Stimulated activated CD8-positive, alpha-beta memory T cell treated with anti-CD3 and anti-CD28 coated beads, Interleukin-12 subunit alpha, Interleukin-12 subunit beta, amount 100 ng/mL, for 24 hours (primary cell): ENCODE data around the gene HDAC4.
A peak's percentile ranks its signal among the peaks of the same experiment; 100 is the strongest.
"Not testable (repeated sequence)": the region's sequence is repeated elsewhere in the genome, so short reads cannot be mapped to it uniquely, and the experiment has no call there.

Experiments used
- DNase-seq: peaks from one replicate; pipeline ENCODE4 v3.0.0-alpha.2; 2020; ENCODE audit errors: extremely low read depth

The HDAC4 gene

DNA sequence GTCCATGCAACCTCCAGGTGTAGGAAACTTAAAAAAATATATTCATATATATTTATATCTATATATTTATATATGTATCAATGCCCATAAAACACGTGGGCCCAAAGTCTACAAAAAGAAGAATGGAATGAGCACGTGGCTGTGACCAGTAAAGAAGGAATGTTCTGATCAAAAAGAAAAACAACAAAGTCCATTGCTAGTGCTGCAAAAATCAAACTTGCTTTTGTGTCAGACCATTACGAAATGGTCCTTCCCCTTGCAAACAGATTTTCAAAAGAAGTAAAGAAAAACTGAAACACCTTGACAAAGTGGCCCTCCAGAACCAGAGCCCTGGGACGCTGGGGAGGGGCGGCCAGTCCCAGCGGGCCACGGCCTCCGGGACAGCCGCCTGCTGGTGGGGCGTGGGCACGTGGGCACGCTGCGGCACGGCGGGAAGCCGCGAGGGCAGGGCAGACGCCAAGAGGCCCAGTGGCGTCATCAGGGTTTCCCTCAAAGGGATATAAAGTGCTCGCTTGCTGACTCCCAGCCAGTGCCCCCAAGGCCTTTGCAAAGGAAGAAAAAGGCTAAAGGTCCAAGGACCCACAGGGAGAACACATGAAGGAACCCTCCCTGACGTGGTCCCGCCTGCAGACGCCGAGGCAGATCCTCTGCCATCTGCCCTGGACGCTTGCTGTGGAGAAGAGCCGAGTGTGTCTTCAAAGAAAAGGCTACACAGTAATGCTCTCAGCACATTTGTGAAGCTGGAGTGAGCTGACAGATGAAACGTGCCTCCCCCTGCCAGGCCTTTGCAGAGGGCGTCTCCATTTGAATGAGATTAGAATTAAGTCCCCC is 351.2 kb downstream of the HDAC4 start:
- no peak for DNase-seq

DNA sequence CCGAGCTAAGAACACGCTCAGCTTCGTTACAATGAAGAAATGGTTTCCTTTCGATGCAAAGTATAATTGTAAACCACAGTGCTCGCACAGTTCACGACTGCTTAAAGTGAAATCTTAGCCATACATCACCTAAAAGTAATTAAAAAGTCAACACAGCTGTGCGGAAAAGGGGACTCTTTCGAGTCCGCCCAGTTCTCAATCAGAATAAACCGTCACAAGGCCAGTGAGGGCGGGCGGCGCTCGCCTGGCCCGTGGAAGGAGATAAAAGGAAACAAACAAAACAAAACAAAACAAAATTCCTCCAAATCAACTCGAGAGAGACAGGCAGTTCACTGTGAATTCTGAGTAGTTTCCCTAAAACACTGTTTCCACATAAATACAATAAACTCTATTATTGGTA is 352.1 kb downstream of the HDAC4 start:
- no peak for DNase-seq

DNA sequence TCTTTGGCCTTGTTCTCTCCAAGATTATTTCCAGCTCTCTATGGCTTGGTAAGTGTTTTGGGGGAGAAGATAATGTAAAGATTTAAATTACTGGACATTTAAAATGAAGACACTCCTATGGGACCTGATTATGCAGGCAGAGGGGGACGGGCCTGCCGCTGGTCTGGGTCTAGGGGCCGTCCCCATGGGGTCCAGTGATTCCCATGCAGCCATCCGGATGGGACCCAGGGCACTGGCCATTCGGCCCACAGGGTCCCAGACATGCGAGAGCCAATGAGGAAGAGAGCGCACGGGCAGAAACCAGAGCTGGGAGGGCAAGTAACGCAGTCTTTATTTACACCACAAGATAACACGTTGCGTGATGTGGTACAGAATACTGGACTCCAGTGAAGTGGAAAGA is 353.0 kb downstream of the HDAC4 start:
- no peak for DNase-seq

DNA sequence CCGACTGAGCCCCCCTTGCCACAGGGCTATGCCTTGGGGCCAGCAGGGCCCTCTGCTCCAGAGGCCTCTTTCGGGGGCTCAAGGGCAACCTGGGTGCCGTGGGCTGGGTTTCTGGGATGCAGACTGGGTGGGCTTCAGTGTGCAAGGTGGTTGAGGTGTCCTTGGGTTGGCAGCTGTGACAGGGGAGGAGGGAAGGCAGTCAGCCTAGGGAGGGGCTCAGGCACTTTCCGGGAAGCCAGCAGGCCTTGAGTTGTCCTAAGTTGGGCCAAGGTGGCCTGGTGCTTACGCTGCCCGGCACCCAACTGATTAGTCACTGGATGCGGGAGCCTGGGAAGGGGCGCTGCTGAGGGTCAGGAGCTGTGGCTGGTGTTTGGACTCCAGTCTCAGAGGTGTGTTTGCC is 353.4 kb downstream of the HDAC4 start:
- DNase-seq = no peak

DNA sequence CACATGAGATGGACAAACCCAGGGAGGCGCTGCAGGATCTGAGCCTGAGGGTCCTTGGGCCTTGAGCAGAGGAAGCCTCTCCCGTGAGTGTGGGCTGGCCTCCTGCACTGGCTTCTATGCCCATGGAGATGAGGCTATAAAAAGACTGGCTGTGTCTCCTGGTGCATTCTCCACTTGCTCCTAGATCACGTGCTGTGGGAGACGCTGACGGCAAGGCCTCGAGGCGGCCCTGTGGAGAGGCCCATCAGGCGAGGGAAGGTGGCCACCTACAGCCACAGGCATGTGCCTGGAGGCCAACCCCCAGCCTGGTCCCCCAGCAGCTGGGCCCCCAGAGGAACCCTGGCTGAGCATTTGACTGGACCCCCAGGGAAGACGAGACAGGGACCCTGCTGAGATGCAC is 354.0 kb downstream of the HDAC4 start:
- no peak for DNase-seq

DNA sequence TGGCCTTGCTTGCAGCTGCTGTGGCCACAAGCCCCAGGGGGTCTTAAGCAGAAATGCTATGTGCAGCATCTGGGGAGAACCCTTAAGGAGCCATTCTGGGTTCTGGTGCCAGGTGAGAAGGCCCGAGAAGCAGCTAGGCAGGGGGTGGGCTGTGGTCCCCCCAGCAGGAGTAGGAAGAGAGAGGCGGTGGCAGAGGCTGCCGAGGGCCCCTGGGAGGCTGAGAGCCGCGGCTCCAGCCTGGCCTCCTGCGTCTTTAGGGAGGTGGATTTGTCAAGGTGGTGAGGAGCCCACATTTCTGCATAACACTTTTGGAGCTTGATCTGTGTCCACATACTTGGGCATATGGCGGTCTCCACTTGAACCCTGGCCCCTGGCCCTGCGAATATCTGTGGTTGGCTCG is 356.5 kb downstream of the HDAC4 start:
- no peak for DNase-seq

DNA sequence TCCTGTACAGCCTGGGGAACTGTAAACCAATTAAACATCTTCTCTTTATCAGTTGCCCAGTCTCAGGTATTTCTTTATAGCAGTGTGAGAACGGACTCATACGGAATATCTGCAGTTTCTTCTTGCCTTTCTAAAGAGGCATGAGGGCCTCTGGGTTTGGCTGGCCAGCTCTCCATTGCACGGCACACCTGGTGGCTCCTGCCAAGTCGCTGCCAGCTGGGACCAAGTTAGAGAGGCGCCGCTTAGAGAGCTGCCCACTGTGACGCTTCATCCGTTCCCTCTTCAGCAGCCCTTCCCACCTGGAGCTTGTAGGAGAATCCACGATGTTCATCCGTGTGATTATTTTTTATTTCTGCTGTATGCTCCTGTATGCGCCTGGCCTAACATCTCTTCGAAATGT is 357.5 kb downstream of the HDAC4 start:
- no peak for DNase-seq

DNA sequence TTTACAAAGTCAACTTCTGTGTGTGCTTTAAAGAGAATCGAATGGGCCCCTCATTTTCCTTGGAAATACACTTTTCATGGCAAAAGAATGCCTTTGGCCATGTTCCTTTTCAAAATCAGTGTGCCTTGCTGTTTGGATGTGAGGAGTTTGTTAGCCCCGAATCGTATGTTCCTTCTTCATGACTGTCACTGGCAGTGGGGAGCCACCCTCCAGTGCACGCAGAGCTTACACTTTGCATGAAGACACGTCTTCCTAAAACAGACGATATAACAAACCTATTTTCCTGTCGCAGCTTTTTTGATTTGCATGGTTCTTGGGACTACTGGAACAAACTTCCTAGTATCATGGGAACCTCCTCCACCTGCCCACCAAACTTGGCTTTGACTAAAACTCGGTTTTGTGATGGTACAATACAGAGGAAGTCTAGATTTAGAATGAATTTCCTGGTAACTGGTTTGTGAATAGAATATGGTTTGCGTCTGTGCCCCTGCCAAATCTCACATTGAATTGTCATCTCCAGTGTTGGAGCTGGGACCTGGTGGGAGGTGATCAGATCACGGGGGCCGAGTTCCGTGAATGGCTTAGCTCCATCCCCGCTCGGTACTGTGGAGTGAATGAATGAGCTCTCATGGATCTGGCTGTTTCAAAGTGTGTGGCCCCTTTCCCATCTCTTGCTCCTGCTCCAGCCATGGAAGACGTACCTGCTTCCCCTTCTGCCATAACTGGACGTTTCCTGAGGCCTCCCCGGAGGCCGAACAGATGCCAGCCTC is 358.1 kb downstream of the HDAC4 start:
- DNase-seq = no peak

DNA sequence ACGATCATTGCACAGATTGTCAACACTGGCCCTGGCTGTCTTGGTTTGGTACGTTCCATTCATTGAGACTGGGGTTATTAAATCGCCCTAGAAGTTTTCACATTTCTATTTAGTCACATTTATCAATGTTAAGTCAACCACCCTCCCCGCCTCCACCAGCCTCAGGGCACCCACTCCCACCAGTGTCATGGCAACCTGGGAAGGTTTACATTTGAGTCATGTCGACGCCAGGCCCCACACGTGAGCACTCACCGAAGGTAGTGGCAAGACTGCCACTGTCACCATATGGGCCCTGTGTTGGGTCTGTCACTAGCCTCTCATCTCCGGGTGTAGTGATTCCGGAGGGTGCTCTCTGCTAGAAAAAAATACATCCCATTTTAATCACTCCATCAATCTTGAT is 358.8 kb downstream of the HDAC4 start:
- no peak for DNase-seq

DNA sequence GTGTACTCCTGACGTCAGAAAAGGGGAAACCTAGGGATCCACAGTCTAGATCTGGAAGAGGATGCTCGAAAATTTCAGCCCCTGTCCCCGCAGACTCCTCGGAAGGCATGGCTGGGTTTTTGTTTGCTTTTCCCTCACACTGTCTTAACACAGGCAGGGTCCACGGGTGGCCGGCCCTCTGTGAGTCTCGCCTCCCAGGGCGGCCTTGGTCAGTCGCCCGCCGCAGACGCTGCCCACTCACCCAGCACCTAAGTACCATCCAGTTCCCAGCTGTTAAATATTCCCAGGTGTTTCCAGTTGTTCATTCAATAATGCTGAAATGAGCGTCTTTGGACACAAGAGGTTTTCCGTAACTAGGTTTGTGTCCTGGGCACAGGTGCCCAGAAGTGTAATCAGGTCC is 359.8 kb downstream of the HDAC4 start:
- no peak for DNase-seq

DNA sequence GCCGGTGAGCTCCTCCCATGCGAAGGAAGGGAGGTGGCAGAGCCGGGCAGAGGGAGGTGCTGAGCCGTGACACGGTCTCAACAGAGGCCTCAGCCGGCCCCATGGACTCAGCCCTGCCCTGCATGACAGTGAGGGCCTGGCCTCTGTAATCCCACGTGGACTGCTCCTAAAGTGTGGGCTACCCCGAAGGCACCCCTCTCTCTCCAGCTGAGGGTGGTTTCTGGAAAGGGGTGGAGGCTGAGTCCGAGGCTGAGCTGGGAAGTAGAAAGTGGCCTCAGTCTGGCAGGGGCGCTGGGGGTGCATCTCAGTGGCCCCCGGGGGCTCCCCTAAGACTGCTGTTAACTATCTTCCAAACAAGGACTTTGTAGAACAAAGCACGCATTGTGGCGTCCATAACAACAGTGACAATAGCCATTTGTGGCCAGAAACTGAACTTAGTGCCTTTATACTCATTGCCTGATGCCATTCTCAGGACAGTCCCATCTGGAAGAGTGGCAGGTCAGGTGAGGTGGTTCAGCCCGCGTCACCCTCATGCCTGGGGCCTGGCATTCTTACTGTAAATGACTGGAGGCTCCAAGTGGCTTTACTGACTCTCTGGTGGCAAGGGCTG is 360.6 kb downstream of the HDAC4 start:
- no peak for DNase-seq

DNA sequence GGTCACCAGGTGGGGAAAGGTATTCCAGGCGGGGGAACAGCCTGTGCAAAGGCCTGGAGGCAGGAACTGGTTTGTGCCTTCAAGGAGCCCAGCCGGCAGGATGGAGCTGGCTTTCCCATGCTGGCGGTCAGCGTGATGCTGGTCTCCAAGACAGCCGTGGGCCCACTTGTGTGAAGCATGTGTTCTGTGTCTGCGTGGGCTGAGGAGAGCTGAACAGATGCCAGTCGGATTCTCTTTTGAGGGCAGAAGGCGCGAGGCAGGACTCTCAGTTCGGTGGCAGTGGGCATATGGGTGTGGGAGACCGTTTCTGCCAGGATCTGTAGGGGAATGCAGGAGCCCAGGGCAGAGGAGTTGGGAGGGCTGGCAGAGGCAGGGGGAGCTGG is 361.4 kb downstream of the HDAC4 start:
- DNase-seq = no peak

DNA sequence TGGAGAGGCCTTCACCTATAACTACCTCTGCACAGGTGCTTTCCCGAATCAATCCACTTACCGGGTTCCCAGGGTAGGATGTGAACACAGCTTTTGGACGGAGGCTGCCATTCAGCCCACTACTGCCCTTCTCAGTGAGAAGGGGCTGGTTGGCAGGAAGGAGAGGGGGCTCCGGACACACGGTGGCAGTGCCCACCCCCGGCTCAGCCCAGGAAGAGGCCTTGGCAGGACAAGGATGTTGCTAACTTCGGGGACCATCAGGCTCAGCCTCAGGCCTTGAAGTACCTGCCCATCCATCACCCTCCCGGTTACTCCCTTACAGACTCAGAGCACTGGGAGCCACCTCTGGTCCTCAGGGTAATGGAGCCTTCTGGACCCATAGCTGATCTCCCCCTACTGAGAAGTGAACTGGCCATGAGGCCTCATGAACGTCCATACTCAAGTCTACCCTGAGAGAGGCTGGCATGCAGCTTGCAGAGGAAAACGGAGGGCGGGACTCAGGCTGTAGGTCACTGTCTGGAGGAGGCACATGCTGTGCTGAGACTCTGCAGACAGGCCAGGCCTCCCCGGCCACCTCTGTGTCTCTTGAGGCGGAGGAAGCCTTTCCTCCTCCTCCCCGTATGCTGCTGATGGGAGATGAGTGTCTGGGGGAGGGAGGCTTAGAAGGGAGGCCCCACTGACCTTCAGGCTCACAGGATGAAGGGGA is 361.9 kb downstream of the HDAC4 start:
- no peak for DNase-seq

DNA sequence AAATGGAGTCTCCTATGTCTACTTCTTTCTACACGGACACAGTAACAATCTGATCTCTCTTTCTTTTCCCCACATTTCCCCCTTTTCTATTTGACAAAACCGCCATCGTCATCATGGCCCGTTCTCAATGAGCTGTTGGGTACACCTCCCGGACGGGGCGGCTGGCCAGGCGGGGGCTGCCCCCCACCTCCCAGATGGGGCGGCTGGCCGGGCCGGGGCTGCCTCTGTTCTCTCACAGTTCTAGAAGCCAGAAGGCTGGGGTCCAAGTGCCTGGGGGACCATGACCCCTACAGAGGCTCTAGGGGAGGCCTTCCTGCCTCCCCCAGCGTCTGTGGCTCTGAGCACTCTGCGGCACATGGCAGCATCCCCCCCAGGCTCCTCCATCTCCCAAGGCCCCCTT is 362.5 kb downstream of the HDAC4 start:
- not testable (repeated sequence) for DNase-seq

DNA sequence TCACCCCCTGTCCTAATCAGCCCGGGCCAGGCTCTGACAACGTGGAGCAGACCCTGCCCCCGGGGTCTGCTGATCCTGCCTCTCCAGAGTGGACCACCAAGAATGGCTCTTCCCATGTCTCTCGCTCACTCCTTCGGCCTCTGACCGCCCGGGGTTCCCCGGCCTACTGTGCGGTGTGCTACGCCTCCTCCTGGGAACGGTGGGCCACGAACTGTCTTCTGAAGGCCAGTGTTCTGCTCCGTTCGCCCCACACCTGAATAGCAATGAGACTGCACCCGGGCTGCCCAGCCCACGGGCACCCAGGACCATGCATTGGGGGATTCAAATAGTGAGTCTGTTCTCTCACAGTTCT is 363.3 kb downstream of the HDAC4 start:
- no peak for DNase-seq

DNA sequence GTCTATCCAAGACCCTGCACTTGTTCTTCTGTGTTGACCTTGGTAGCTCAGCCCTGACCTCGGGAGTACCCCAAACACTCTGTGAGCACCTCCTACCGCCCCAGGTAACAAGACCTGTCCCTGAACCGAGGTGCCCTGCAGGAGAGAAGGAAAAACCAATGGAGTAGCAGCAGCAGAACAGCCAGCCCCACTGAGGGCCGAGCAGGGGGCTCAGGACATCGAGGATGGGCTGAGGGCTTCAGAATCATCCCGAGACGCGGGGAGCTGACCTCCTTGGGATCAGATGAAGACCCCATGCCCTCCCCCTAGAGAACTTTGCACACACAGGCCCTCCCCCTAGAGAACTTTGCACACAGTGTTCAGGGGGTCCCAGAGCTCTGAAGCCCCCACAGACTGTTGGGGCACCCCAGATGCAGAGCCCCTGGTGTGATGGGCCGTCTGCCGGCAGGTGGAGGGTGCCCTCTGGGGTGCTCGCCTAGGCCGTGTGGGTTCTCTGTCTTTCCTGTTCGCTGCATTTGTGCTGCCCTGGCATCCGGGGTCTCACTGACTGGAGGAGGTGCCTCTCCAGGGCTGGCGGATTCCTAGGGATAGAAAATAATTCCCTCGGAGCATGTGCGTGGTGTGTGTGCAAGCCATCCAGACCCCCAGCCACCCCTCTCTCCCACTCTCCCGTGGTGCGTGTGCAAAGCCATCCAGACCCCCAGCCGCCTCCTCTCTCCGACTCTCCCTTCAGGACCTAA is 363.8 kb downstream of the HDAC4 start:
- no peak for DNase-seq

DNA sequence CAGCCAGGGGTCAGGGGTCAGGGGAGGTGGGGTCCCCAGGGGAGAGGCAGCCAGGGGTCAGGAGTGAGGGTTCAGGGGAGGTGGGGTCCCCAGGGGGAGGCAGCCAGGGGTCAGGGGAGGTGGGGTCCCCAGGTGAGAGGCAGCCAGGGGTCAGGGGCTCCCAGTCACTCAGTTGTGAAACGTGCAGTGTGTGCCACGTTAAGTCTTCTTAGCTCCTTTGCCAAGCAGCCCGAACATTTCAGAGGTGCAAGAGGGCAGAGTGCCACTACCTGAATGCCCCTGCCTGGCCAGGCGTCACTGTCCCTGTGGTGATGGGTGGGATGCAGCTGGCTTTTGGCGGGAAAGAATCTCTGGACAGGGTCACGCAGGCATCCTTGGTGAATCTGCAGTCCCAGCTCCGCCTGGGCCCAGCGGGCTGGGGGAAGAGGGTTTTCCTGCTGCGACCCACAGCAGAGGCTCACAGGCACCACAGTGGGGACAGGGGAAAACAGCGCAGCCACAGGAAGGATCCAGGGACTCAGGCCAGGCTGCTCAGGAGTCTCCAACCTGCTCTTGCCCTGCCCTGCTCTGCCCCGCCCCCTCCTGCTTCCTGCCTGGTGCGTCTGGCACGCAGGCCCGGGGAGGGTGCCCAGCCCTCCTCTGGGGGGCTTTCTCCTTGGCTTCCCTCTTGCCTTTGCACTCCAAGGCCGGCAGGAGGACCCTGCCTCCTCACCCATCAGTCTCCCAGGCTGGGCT is 364.7 kb downstream of the HDAC4 start:
- DNase-seq = no peak

DNA sequence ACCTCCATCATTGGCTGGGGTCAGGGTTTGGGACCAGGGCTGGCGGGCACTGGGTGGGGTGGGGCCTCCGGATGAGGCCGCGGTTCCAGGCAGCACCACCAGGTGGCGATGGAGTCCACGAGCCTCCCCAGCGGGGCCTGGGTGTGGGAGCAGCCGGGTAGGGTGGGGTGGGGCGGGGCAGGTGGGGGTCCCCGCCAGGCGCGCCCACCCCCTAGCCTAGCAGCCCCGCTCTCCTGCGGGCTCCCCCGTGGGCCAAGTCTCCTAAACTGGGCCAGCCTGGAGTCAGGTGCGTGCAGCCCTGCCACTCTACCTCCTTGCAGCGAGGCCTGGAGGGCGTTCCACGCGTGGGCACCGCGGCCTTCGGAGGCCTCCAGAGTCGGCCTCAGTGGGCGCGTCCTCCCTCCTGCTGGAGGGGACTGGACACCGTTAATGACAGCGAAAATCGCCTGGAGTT is 365.4 kb downstream of the HDAC4 start:
- peak; percentile 12 for DNase-seq

DNA sequence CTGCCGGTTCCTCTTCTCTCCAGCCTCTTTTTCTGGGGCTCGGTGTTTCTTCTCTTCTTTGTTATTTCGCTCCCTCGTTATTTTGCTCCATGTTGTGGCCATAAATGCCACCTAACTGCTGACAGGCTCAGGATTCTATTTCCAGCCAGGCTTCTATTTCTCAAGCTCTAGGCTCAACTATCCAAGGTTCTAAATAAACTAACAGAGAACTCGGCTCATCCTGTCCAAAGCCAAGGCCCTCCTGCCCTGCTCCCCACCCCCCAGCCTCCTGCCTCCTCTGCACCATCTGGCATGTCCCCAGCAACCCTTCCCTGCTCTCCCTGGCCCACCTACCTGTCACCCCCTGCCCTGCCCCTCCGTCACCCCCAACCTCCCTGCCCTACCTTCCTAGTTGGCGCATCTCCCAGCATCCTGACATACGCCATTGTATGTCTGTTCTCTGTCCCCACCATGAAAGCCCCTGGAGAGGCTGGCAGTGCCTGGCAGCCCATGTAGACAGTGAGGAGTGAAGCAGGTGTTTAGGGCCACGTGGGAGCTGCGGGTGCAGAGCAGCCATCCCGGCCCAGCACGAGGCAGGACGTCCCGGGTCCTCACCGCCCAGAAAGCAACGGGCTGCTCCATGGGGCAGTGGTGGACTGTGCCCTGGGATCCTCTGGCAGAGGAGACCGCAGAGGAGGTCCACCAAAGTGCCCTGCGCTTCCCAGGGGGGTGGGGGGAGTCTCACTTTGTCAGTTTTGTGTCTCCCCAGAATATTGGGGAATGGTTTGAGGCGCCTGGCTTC is 366.1 kb downstream of the HDAC4 start:
- DNase-seq = no peak
